T-helper 2 cell treated with Interferon-gamma antibody and Interleukin-4, amounts not matched to agents 100 ng/mL and 5 ng/mL, for 36 hours (primary cell): ENCODE measurements around the gene IGFL2. TPM values are rescaled to one million over a fixed set of nuclear protein-coding genes. Genes with fewer than 3 reads are reported as not detected.
"Not testable (repeated sequence)": the region's sequence is repeated elsewhere in the genome, so short reads cannot be mapped to it uniquely, and the experiment has no call there.

Source experiments
- intact Hi-C: fragments of 100-400 bp; cut with micrococcal nuclease; formaldehyde crosslinking; loops from one replicate; pipeline ENCODE4 v1.15.1; 2023
- total RNA-seq: library from RNA; stranded (reverse); gene quantifications from 2 replicates; pipeline ENCODE4 v1.2.3, GENCODE V29; 2022

Gene IGFL2
- 0.30 TPM in 1 of 2 replicates, not detected in the other for total RNA-seq

- intact Hi-C loops = no loop called here
Measured at GRCh38 chr19:46147791-46148288, at the start of gene IGFL2. TSS of gene IGFL2 (plus strand) at chr19:46148238. CDS start at chr19:46148279, 41 bp downstream.

DNA sequence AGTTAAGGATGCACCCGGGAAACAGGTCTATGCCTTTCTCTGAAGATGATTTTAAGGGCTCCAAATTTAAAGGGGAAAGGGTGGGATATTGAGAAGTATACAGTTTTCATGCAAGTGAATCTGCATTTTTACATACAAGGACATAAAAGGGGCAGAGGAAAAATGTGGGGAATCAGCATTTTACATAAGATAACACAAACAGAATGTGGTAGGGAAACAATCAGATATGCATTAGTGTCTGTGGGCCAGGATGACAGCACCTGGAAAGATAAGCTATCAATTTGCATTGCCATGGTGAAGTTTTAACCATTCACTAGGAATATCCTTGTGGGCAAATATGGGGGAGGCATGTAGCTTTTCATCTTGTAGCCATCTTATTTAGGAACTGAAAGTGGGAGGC is 47.7 kb upstream of the IGFL2 start:
- intact Hi-C loops = no loop called here

DNA sequence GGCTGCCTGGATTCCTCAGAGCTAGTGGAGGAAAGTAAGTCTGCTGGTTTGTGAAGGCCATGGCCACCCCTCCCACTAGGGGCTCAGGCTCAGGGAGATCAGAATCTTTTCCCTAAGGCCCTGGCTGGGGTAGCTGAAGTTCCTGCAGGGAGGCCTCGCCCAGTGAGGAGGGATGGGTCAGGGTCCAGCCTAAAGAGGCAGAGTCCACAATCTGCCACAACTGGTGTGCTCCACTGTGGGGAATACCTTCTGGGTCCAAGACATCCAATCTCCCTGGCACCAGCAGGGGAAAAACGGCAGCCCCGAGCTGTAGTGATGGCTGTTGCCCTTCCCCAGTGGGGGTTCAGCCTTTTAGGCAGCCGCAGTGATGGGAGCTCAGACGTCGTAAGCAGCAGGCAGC is 46.7 kb upstream of the IGFL2 start:
- intact Hi-C loops = no loop called here

DNA sequence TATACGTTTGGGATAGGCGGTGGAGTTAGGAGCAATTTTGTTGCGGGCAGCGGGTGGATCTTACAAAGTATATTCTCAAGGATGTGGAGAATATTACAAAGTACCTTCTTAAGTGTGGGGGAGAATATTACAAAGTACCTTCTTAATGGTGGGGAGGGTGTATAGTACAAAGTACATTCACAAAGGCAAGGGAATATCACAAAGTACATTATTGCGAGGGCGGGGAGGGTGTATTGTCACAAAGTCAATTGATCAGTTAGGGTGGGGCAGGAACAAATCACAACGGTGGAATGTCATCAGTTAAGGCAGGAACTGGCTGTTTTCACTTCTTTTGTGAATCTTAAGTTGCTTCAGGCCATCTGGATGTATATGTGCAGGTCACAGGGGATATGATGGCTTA is 45.7 kb upstream of the IGFL2 start:
- intact Hi-C loops = not testable (repeated sequence)

- intact Hi-C loops = no loop called here
Measured at GRCh38 chr19:46107371-46107770, 40.7 kb upstream of the IGFL2 start.

DNA sequence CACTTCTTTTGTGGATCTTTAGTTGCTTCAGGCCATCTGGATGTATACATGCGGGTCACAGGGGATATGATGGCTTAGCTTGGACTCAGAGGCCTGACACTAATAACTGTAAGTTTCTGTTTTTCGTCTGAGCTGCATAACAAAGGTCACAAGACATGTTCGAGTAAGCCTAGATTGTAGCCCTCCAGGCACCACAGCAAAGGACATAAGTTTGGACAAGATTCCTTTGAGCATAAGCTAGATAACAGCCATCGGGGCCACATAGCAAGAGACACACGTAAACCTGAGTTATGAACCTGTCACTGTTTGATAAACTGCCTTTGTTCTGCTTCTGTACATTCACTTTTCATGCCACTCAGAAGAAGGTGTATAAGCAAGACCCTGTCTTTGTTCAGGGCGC is 38.2 kb upstream of the IGFL2 start:
- intact Hi-C loops = no loop called here

DNA sequence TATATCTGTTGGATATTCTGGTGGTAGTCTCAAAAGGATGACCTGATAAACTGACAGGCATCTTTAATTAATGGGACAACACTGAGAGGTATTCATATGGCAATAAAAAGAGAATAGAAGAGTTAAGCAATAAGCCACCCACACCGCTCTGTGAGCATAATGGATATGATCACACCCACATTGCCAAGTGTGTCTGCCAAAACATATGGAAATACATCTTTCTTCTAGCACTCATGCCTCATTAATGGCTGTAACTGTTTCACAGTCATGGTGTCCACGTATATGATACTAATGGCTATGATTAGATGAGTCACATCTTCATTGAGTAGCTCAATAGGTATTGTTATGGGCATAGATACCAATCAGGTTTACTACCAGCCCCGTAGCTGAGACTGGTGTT is 36.7 kb upstream of the IGFL2 start:
- intact Hi-C loops = no loop called here

- intact Hi-C loops = no loop called here
Measured at GRCh38 chr19:46112527-46112926, 35.5 kb upstream of the IGFL2 start.

GRCh38 chr19:46113726-46114125 is 34.3 kb upstream of the IGFL2 start:
- intact Hi-C loops = no loop called here

DNA sequence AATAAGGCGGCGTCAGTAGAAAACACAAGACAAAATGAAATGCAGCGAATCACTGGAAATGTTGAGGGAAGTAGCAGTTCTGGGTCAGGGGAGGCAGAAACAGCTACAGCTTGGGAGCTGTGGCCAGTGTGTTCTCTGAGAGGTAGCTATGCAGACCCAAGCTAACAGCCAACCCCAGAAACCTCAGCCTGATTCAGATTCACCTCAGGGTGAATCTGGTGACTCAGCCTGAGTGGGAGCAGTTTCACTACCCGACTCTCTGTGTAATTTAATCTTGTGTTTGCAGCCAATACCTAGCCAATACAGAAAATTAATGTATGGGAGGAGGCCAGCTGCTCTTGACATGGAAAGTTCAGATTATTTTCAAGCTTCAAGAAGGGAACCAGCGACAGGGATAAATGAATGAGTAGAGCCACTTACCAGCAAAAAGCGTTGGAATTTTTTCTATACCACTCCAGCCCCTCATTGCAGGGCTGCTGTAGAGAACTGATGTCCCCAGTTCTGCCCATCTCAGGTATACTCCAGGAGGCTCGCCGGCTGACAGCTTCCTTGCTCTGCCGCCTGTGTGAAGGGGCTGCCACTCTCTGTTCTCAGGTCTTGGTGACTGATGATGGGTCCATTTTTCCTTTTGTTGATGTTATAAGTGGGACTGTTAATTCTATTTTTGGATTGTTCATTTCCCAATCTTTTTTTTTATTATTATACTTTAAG is 32.5 kb upstream of the IGFL2 start:
- intact Hi-C loops = no loop called here

- intact Hi-C loops = no loop called here
Measured at GRCh38 chr19:46116121-46116520, 31.9 kb upstream of the IGFL2 start.

DNA sequence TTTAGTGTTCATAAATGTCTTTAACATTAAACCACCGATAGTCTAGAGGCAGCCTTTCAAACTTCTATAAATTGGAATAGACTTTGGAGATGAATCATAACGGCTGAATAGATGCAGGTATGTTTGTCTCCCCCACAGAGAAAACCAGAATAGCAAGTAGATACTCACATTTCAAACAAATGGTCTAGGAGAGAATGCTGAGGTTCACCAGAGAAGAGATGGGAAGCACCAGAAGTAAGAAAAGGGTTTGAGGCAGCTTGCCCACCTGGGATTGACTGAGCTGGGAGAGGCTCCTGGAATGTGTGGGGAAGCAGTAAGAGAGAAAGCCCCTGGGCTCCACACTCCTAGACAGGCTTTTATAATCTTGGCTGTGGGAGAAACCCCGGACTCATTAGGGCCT is 29.9 kb upstream of the IGFL2 start:
- intact Hi-C loops = no loop called here

GRCh38 chr19:46124638-46125115 is 23.4 kb upstream of the IGFL2 start, which contains the start of gene IGFL3:
TSS of gene IGFL3 (minus strand) at chr19:46124688. CDS start at chr19:46124649, 39 bp downstream.
- intact Hi-C loops = no loop called here

- intact Hi-C loops = no loop called here
Measured at GRCh38 chr19:46125447-46125846, 22.6 kb upstream of the IGFL2 start.

GRCh38 chr19:46126086-46126580 is 21.9 kb upstream of the IGFL2 start:
- intact Hi-C loops = no loop called here

- intact Hi-C loops = no loop called here
Measured at GRCh38 chr19:46131485-46132143, 16.4 kb upstream of the IGFL2 start.

DNA sequence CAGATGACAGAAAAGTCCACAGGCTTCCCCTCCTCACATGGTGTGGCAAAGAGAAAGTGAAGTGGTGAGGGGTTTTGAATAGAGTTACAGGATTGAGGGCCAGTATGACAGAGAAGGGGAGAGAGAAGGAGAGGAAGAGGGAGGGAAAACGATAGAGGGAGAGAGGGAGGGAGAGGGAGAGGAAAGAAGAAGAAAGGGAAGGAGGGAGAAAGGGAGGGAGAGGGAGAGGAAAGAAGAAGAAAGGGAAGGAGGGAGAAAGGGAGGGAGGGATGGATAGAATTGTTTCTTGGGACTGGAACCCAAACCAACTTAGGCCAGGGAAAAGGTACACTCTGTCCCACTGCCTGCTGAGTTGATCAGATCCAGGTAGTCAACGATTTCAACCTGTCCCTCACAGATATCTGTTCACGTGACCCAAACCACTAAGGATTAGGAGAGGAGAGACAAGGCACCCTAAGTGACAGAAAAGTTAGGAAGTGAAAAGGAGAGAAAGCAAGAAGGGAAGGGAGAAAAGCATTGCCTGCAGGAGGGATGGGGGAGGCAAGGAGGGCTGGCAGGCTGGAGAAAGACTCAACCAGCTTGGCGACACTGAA is 15.4 kb upstream of the IGFL2 start:
- intact Hi-C loops = no loop called here

- intact Hi-C loops = no loop called here
Measured at GRCh38 chr19:46133101-46133627, 14.9 kb upstream of the IGFL2 start.

DNA sequence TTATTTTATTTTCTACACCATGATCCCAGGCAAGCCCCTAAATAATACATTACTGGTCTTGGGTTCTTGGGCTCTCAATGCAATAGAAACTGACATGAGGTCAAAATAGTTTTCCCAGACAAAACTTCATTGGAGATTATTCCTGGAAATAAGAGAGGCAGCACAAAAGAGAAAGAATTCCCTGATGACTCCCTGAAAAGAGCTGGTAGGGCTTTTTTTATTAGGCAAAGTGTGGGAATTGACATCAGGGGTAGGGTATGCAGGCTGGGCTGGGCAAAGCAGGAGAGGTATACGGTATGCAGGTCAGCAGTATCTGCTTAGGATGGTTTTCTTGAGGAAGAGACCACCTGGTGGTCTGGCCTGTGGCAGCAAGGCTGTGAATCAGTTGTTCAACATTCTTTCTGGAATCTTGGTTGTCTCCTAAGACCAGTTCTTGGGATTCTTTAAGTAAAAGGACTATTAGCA is 14.2 kb upstream of the IGFL2 start:
- intact Hi-C loops = no loop called here

- intact Hi-C loops = no loop called here
Measured at GRCh38 chr19:46134527-46134926, 13.5 kb upstream of the IGFL2 start.

DNA sequence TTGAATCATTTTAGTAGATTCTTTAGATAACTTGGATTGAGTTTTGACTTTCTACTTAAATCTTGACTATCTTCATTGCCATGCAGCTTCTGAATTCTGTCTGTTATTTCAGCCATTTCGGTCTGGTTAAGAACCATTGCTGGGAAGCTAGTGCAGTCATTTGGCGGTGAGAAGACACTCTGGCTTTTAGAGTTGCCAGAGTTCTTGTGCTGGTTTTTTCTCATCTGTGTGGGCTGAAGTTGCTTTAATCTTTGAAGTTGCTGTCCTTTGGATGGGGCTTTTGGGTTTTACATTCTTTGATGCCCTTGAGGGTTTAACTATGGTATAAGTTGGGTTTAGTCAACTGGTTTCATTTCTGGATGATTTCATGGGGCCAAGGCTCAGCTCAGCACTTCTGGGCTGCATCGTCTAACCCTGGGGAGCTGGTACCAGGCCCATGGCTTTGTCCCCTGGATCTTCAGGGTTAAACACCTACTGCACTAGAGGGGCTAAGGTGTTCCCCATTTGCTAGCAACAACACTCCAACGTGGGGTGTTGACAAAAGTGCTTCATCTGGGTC is 10.0 kb upstream of the IGFL2 start:
- intact Hi-C loops = no loop called here
